NCI-H128 (cell line): Measurements from ENCODE around the gene TIGD4.
A peak's percentile ranks its signal among the peaks of the same experiment; 100 is the strongest.

ENCODE experiments used
- DNase-seq: peaks from one replicate; lab custom pipeline; 2025; ENCODE audit not compliant: unreplicated experiment; lab: John Stamatoyannopoulos, UW

TIGD4 gene

DNA sequence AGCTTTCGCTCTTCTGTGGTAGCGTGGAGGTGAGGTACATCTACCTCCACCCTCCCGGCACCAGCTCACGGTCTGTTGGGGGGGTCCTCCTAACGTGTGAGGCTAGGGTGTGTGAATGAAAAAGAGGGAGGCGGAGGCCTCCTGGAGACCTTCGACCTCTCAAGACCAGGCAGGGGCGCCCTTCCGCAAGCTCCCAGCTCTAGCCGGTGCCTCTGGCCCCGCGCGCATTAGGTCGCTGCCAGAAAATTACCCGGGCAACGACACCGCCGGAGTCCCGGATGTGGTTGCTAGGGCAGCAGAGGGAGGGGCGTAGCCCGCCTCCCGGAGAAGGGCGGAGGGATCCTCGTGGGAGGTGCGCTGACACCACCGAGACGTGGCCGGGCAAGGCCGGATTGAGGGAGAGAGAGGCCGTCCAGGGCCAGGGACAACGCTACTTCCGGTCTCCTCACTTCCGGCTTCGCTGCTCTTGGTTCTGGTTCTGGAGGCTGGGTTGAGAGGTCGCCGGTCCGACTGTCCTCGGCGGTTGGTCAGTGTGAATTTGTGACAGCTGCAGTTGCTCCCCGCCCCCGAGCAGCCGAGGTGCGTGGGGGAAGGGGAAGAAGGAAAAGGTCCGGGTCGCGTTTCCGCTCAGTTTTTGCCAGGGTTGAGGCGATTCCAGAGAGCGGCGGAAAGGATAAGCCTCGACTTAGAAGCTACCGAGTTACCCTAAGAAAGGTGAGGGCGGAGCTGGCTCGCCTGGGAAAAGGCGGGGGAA, at the start of gene TIGD4, which contains the start of gene ARFIP1:
TSS of gene TIGD4 (minus strand) at position 218 of the 754 bp plus-strand sequence. CDS start 8,726 bp downstream, outside the sequence.
TSS of gene ARFIP1 (plus strand) at position 442 of the 754 bp plus-strand sequence. CDS start 49,680 bp downstream, outside the sequence.
- DNase-seq = peak; percentile 86

DNA sequence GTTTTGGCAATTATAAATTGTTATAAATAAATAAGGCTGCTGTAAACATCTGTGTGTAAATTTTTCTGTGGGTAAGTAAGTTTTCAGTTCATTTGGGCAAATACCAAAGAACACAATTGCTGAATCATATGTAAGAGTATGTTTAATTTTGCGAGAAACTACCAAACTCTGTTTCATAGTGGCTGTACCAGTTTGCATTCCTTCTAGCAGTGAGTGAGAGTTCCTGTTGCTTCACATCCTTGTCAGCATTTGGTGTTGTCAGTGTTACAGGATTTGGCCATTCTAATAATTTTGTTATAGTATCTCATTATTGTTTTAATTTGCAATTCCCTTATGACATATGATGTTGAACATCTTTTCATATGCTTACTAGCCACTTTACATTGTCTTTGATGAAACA, 48.6 kb upstream of the TIGD4 start:
- no peak for DNase-seq

DNA sequence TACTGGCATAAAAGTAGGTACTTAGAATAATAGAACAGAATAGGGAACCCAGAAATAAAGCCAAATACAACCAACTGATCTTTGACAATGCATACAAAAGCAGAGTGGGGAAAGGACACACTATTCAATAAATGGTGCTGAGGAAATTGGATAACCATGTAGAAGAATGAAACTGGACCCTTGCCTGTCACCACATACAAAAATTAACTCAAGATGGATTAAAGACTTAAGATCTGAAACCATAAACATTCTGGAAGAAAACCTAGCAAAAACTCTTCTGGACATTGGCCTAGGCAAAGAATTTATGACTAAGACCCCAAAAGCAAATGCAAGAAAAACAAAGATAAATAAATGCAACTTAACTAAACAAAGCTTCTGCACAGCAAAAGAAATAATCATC, 45.8 kb upstream of the TIGD4 start:
- no peak for DNase-seq

DNA sequence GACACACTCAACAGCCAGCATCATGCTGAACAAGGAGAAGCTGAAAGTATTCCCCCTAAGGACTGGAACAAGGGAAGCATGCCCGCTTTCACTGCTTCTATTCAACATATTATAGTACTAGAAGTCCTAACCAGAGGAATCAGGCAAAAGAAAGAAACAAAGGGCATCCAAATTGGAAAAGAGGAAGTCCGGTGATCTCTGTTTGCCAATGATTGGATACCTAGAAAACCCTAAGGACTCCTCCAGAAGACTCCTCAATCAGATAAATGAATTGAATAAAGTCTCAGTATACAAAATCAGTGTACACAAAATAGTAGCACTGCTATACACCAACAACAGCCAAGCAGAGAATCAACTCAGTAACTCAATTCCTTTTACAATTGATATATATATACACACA, 45.0 kb upstream of the TIGD4 start:
- no peak for DNase-seq

DNA sequence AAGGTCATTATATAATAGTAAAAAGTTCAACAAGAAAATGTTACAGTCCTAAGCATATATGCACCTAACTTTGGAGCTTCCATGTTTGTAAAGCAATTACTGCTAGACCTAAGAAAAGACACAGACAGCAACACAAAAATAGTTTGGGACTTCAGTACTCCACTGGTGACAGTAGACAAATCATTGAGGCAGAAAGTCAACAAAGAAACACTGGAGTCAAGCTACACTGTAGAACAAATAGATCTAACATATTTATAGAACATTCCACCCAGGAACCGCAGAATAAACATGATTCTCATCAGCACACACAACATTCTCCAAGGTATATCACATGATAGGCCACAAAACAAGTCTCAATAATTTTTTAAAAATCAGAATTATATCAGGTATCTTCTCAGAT, 42.8 kb upstream of the TIGD4 start:
- DNase-seq = no peak

DNA sequence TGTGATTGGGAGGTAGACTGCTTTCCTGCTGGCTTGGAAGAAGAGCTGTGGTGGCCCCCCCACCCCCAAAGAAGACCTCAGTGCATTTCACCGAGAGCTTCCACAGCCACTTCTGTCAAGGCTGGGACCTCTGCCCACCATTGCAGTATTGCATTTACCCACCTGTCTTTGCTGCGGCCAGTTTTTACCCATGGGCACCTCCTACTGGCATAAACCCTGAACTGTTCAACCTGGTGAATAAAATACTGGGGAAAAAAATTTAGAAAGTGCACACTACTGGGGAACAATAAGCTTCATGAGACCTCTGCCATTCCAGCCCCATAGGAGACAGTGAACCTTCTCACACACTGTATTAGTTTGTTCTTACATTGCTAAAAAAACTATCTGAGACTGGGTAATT, 40.5 kb upstream of the TIGD4 start:
- no peak for DNase-seq

DNA sequence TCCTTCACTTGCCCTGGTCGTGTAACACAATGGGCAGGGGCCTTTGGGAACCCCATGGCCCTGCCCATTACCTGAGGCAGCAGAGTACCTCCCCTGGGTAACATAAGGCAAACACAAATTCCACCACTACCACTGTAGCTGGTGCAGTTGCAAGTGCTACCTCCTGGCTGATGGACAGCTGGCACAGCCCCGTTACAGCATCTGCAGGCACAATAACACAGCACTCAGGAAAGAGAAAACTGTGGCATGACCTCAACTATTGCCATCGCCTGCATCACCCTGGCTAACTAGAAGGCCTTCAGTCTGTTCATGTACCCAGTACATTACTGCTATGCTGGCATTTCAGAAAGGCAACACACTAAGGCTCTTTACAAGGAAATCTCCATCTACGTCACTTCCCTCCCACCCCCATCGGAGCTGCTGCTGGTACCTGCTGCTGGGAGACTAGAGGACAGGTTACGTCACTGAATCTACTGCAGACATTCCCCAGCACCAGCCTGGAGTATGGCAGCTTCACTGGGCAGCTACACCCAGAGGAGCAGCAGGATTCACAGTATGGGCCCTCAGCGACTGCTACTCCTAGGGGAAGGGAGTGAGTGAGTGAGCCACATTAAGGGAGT, 39.6 kb upstream of the TIGD4 start:
- no peak for DNase-seq

DNA sequence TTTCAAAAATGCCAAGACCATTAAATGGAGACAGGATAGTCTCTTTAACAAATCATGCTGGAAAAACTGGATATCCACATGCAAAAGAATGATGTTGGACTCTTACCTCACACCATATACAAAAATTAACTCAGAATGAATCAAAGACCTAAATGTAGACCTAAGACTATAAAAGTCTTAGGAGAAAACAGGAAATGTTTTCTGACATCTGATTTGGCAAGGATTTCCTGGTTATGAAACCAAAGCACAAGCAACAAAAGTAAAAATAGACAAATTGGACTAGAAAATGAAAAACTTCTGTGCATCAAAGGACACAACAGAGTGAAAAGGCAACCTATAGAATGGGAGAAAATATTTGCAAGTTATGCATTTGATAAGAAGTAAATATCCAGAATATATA, 37.8 kb upstream of the TIGD4 start:
- DNase-seq = no peak

DNA sequence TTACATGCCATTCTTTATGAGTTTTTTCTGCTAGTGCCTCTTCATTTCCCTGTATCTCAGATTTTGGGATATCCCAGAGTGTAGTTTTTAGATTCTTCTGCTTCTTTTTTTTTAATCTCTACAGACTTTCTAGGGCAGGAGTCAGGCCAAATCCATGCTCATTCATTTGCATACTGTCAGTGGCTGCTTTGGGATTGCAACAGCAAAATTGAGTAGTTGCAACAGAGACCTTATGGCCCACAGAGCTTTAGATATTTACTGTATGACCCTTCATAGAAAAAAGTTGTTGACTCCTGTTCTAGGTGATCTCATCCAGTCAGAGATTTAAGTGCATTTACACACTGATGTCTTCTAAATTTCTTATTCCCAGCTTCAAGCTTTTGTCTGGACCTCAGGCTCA, 35.5 kb upstream of the TIGD4 start:
- no peak for DNase-seq

DNA sequence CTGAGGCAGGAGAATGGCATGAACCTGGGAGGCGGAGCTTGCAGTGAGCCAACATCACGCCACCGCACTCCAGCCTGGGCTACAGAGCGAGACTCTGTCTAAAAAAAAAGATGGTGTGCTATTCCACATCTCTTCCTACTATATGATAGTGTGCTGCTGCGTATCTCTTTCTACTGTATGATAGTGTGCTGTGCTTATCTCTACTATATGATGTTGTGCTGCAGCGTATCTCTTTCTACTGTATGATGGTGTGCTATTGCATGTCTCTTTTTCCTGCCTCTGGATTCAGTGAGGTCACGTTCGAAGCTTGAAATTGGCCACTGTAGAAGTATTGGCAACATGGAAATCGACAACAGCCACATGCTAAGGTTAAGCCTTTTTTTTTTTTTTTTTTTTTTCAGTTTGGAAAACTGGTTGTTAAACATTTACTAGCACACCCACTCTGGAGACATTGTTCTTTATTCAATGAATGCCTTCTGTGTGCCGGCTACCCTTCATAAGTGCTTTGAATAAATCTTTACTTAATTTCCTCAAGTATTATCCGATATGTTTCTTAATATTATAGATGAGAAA, 31.3 kb upstream of the TIGD4 start:
- no peak for DNase-seq

DNA sequence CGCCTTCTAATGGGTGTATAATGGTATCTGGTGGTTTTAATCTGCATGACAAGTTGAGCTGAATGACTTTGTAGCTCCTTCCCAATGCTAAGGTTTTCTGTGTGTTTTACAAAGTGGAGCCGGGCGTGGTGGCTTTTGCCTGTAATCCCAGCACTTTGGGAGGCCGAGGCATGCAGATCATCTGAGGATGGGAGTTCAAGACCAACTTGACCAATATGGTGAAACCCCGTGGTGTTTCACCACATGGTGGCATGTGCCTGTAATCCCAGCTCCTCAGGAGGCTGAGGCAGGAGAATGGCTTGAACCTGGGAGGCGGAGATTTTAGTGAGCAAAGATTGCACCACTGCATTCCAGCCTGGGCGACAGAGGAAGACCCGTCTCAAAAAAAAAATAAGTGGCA, 29.1 kb upstream of the TIGD4 start:
- DNase-seq = no peak

DNA sequence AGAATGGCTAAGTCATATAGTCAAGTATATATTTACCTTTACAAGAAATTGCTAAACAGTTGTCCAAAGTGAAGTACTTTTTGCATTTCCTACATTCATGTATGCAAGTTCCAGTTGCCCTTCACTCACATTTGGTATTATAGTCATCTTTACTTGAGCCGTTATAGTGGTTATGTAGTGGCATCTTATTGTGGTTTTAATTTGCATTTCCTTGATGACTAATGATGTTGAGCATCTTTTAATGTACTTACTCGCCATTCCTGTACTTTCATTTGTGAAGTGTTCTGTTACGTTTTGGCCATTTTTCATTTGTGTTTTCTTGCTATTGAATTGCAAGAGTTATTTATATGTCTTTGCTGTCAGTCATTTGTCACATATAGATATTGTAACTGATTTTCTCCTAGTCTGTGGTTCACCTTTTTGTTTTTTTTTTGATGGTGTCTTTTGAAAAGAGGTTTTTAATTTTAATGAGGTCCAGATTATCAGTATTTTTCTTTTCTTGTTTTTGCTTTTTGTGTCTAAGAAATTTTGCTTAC, 27.8 kb upstream of the TIGD4 start:
- DNase-seq = no peak

DNA sequence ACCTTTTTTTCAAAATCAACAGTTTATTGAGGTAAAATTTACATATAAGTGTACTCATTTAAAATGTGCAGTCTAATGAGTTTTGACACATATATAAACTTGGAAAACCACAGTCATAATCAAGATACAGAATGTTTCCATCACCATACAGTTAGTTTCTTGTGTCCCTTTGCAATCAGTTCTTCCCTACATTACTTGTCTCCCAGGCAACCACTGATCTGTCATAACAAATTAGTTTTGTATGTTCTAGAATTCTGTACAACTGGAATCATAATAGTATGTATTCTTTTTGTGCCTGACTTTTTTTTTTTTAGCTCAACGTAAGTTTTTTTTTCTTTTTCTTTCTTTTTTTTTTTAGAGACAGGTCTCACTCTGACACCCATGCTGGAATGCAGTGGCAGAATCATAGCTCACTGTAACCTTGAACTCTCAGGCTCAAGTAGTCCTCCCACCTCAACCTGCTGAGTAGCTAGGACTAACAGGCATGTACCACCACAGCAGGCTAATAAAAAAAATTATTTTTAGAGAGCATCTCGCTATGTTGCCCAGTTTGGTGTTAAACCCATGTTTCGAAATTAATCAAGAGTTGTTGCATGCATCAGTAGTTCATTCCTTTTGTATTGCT, 27.1 kb upstream of the TIGD4 start:
- DNase-seq = no peak

DNA sequence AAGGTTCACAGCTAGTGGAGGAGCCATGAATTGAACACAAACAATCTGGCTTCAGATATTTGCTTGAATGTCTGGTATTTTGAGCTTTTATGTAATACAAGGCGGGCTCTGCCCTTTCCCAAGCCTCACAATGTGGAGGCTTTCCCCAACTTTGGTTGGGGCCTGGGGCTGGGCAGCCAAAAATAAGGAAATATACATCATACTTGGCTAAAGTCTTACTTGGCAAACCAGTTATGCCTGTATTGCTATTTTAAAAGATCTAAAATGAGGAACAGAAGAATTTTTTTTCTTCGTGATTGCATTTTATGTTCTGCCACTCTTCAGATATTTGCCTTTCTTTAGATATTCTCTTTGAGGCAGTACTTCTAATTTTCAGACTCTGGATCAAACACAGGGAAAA, 26.3 kb upstream of the TIGD4 start:
- DNase-seq = no peak

DNA sequence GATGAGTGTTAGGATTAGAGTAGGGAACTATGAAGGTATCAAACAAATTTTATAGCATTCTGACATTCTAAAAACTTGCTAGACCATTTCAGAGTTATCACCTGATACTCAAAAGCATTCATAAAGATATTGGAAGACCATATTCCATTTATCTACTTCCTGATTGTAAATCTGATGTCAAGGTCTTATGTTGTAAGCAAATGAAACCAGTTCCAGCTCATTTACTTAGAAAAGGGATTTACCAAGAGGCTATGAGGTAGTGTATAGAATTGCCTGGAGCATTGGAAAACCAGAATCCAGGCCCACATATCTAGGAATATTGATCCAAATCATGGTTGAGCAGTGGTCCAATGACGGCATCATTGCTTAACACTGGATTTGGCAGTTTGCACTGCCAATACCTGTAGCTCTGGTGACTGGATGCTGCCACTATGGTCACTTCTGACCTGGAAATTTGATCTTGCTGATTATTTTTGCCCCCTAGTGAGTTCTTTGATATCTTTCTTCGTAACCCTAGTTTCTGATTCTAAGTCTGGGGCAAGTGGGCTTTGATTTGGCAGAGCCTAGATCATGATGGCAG, 25.6 kb upstream of the TIGD4 start:
- DNase-seq = no peak

DNA sequence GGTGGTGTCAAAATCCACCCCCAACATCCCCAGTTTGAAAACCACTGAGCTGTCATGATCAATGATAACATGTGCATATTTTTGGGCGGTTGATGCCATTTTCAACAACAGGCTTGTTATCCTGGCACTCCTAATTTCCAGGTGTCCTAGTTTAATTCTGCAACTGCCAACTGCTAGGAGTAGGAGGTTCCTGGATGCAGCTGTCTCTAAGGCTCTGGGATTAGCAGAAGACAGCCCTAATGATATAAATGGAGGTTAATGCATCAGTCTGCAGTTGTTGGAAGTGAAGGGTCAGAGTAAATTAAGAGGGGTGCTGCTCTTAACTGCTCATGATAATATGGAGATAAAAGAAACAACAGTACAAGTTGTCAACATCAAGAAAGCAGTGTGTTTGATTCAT, 24.0 kb upstream of the TIGD4 start:
- DNase-seq = no peak

DNA sequence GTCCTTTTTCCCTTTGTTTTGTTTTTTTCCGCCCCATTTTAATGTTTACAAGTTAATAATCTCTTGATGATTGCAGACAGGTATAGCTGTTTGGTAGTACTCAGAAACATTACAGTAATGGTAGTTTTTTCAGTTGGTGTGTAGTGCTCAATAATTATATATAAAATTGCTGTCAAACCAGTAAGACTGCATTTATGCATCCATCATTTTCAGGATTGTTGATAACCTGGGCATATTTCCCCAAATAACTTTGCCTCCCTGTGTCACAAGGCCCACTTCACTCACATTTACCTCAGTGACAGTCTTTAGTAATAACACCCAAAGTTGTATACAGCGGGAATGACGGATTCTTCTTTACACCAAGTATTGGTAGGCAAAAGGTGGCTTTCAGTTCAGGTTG, 16.4 kb upstream of the TIGD4 start:
- DNase-seq = no peak

DNA sequence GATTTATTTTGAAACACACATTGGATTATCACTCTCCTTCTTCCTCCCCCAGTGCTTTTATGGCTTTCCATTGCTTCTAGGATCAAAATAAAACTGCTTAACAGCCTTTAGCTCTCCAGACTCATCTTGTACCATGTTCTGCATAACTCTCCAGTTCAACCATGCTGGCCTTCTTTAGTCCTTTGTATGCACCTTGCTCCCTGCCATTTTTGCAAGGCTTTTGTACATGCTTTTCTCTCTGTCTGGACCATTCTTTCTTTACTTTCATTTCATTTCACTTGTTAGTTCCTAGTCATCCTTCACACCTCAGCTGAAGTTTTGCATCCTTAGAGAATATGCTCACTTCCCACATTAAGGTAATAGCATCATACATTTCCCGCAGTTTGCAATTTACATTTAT, 7.1 kb upstream of the TIGD4 start:
- no peak for DNase-seq

DNA sequence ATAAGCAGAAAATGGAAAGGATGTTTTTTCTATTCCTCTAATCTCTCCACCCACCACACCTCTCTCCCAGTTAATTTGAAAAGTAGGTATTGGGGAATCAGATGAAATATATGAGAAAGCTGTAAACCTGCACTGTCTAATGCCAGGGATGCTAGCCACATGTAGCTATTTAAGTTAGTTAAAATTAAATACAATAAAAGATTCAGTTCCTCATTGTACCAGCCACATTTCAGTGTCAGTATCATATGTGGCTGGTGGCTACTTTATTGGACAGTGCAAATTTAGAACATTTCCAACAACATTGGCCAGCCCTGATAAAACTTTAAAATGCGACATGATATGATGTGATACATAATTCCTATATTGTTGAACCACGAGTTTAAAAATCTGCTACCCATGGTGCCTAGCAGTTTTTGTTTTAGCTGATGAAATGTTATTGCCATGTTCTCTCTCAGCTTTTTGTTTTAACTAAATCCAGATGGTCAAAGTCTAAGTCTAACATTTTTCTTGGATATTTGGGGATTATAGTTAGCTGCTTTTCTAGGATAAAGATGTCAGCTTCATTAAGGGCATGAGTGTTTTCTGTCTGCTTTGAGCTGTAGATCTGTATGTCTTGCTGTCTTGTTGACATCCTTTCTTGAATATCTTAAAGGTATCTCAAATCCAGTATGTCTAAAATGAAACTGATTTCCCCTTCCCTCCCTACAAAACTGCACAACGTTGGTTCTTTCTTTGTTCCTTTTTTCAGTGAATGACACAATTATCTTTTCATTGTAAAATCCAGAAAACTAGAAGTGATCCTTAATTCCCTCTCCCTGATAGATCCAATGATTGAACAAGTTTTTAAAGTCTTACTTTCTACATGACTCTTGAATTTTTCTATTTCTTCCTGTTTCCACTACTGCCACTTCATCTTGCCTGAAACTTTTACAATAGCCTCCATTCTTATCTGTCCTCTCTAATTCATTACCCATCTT, 6.4 kb upstream of the TIGD4 start:
- no peak for DNase-seq
